Measurements from ENCODE around the gene VCY.
"Not testable (repeated sequence)": the region's sequence is repeated elsewhere in the genome, so short reads cannot be mapped to it uniquely, and the experiment has no call there.

The VCY gene

DNA sequence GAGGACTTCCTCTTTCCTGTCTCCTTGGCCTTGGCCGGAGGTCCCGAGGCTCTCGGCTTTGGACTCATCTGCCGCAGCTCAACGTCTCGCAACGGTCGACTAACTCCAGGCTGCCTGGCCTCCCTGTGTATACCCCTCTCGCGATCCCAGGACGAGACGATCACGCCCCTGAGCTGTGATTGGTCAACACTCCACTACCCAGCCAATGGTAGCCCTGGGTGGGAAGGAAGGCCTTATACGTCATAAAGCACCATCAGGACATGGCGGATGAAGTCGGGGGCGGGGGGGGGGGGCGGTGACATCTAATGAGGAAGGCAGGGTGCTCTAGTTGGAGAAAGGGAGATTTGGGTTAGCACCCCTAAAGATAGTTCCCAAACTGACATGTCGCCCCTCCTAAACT lies at the start of gene VCY:
VCY (minus strand) TSS at position 101 of the 400 bp plus-strand sequence; CDS start at position 68, 33 bp downstream.
- DNase-seq, result not testable (repeated sequence)

DNA sequence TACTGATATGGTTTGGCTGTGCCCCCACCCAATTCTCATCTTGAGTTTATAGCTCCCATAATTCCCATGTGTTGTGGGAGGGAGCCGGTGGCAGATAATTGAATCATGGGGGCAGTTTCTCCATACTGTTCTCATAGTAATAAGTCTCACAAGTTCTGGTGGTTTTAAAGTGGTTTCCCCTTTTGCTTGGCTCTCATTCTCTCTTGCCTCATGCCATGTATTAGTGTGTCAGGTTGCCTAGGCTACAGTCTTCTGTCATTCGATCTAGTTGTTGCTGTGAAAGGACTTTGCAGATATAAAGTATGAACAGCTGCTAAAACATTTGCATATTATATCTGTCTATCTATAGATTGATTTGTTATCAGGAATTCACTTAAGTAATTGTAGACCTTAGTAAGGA lies 44.1 kb upstream of the VCY start:
- DNase-seq, result not testable (repeated sequence)

DNA sequence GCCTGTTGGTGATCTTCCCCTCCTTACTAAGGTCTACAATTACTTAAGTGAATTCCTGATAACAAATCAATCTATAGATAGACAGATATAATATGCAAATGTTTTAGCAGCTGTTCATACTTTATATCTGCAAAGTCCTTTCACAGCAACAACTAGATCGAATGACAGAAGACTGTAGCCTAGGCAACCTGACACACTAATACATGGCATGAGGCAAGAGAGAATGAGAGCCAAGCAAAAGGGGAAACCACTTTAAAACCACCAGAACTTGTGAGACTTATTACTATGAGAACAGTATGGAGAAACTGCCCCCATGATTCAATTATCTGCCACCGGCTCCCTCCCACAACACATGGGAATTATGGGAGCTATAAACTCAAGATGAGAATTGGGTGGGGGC lies 25.6 kb upstream of the VCY start:
- DNase-seq, result not testable (repeated sequence)

DNA sequence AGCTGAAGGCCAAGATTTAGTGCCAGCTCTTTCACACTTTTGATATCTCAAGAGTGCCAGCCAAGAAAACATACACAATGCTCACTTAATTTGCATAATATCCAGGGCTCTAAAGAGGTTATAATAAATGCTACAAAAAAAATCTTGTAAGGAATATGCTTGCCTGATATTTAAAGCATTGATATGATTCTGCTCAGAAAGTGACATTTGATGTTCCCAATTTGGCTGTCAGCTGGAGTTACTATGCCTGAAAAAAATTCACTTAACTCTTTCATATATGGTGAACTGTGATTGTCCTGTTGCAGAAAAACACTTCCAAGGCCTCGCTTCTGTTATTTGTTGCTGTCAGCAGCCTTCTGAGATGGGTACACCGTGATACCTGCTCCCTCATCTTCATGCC lies 43.9 kb downstream of the VCY start:
- DNase-seq, result not testable (repeated sequence)
